Epithelial cell of esophagus (primary cell): ENCODE measurements around the gene XRCC5.
"Not testable (repeated sequence)": the region's sequence is repeated elsewhere in the genome, so short reads cannot be mapped to it uniquely, and the experiment has no call there.

ENCODE experiments used
- DNase-seq: peaks from one replicate; pipeline ENCODE4 v3.0.0; 2010; ENCODE audit warnings: low read depth
- H3K4me3 ChIP-seq: 2 replicates; pipeline ENCODE4 v1.5.1; 2011; ENCODE audit warnings: mild to moderate bottlenecking, low read length, control low read depth
- CTCF ChIP-seq: IDR thresholded peaks from 2 replicates; pipeline ENCODE4 v1.5.1; 2011; ENCODE audit warnings: low read depth, mild to moderate bottlenecking, low read length, control low read depth, inconsistent platforms; ENCODE audit not compliant: insufficient read depth; ENCODE audit errors: missing control alignments

The XRCC5 gene

GRCh38 chr2:216202626-216203250 is 93.6 kb downstream of the XRCC5 start:
- no peak for DNase-seq
- H3K4me3 ChIP-seq = no peak overlapping the region
- no peak for TF ChIP-seq CTCF

- no peak for TF ChIP-seq CTCF
- H3K4me3 ChIP-seq = no peak overlapping the region
- DNase-seq = no peak
Observed at GRCh38 chr2:216205486-216205885, 96.3 kb downstream of the XRCC5 start.

GRCh38 chr2:216206041-216206703 is 97.0 kb downstream of the XRCC5 start:
- DNase-seq = no peak
- no peak for TF ChIP-seq CTCF
- no peak overlapping the region for H3K4me3 ChIP-seq

GRCh38 chr2:216206821-216207220 is 97.7 kb downstream of the XRCC5 start:
- TF ChIP-seq CTCF = no peak
- no peak for DNase-seq
- H3K4me3 ChIP-seq = no peak overlapping the region

GRCh38 chr2:216208661-216209060 is 99.5 kb downstream of the XRCC5 start:
- not testable (repeated sequence) for DNase-seq, H3K4me3 ChIP-seq

- no peak for TF ChIP-seq CTCF
- no peak for DNase-seq
- no peak overlapping the region for H3K4me3 ChIP-seq
Observed at GRCh38 chr2:216210701-216211540, 101.8 kb downstream of the XRCC5 start.

- no peak overlapping the region for H3K4me3 ChIP-seq
- TF ChIP-seq CTCF = no peak
- no peak for DNase-seq
Observed at GRCh38 chr2:216211614-216212145, 102.5 kb downstream of the XRCC5 start.
